Measurements from ENCODE around the gene DHFR.

DHFR gene

DNA sequence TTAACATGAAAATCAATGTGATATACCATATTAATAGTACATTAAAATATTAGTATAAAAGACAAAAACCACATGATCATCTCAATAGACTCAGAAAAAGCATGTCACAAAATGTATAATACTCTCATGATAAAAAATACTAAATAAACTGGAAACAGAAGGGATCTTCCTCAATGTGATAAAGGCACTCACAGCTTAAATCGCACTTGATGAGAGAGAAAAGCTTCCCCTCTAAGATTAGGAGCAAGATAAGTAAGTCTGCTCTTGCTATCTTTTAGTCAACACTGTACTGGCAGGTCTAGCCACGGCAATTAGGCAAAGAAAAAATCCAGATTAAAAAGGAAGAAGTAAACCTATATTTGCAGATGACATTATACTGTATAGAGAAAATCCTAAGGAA is 22.1 kb downstream of the DHFR start:
- H2BK120ac ChIP-seq (ENCODE audit: low read depth, low read length), result no peak overlapping the region
- no peak overlapping the region for H3K23ac ChIP-seq (ENCODE audit: low read depth, low read length, poor library complexity)

DNA sequence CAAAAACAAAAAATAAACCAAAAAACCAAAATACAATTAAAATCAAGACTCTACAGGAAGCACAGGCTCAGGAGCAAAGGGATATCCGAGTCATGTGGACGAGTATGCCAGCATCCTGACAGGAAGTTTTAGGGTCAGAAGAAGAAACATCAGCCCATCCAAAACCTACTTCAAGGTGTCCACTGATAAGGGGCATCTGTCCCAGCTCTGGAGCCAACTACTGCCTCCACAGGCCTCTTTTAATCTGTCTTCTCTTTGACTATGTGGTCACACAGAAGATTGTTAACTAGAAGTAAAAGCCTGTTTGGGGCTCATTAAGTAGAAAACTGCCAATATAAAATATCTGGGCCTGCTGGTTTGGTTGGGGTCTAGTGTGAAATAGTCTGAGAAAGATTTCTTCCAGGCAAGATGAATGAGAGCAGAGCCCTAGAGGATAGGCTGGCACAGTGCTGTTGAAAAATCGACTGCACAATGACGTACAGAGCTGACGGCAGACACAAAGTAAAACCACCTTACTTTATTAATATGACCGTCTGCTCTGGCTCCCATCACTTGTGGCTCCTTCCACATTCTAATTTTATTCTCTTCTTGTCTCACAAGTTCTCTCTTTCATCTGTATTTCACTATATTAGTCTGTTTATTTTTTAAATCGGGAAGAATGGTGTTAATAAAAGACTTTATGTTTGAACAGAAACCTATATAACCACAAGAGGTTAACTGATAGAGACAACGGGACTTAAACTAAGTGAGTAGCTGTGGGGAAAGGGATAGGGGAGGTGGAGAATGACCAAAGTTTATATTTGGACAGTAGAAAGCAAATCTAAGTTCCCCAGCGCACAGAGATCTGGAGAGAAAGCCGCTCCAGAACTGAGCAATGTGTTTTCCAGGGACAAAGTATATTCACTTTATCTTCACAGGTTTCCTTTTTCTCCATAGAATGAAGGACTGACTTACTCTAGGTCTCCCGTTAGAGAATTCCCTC is 23.2 kb downstream of the DHFR start:
- Histone ChIP-seq H3K4me3 (ENCODE audit: low read length in 2 of 2) (no peak overlapping the region), H2AK5ac (ENCODE audit: low read depth, low read length) (no peak overlapping the region), H2BK12ac (ENCODE audit: low read length) (no peak overlapping the region), H2BK120ac (ENCODE audit: low read depth, low read length) (no peak overlapping the region), H2BK15ac (ENCODE audit: low read length) (no peak overlapping the region), H3K18ac (ENCODE audit: low read length) (no peak overlapping the region), H3K9me3 (replicated peaks in 1 of 2; ENCODE audit: control insufficient read depth in 2 of 2, insufficient read depth in 1 of 2, low read depth in 1 of 2, low read length in 2 of 2) (no peaks in the 10 kb centered on the region), H4K8ac (ENCODE audit: low read depth, low read length) (no peak overlapping the region), H2BK5ac (ENCODE audit: low read length) (no peak overlapping the region), H3K14ac (ENCODE audit: low read length) (no peak overlapping the region), H3K4me2 (ENCODE audit: insufficient read depth, low read length, poor library complexity, severe bottlenecking) (no peak overlapping the region), H4K91ac (ENCODE audit: low read depth, low read length, poor library complexity) (no peak overlapping the region), H2AFZ (ENCODE audit: low read length) (no peak overlapping the region), H3K9ac (ENCODE audit: low read depth, low read length, poor library complexity) (no peak overlapping the region), H3K4ac (ENCODE audit: low read length) (no peak overlapping the region), H3K27me3 (ENCODE audit: control insufficient read depth in 3 of 3, insufficient read depth in 3 of 3, low read depth in 1 of 3, low read length in 3 of 3) (no peaks in the 10 kb centered on the region), H3K36me3 (replicated peaks in 1 of 2; ENCODE audit: control insufficient read depth in 2 of 2, insufficient read depth in 2 of 2, low read length in 2 of 2) (peaks cover 13 to 76% of the 10 kb centered on the region in 2 donors), H3K4me1 (ENCODE audit: control insufficient read depth in 2 of 2, insufficient read depth in 1 of 2, low read depth in 1 of 2, low read length in 2 of 2) (no peaks in the 10 kb centered on the region), H3K23ac (ENCODE audit: low read depth, low read length, poor library complexity) (no peak overlapping the region), H3K79me1 (ENCODE audit: low read depth, low read length) (no peaks in the 10 kb centered on the region), H3K27ac (replicated peaks; ENCODE audit: low read length) (no peak overlapping the region)
- WGBS, 2 donors (ENCODE audit: extremely low coverage in 2 of 2, insufficient read length in 2 of 2, insufficient replicate concordance in 1 of 2), result no CpG with 5 or more reads among the region's 11 CpGs
- no peak for DNase-seq (ENCODE audit: low spot score)

More for the DNA sequence above, 22.1 kb downstream of the DHFR start:
- Histone ChIP-seq H3K79me1 (ENCODE audit: low read depth, low read length) (no peaks in the 10 kb centered on the region), H3K4ac (ENCODE audit: low read length) (no peak overlapping the region), H2AFZ (ENCODE audit: low read length) (no peak overlapping the region), H3K4me3 (ENCODE audit: low read length in 2 of 2) (no peak overlapping the region), H2AK5ac (ENCODE audit: low read depth, low read length) (no peak overlapping the region), H3K4me2 (ENCODE audit: insufficient read depth, low read length, poor library complexity, severe bottlenecking) (no peak overlapping the region), H2BK15ac (ENCODE audit: low read length) (no peak overlapping the region), H3K14ac (ENCODE audit: low read length) (no peak overlapping the region), H3K4me1 (ENCODE audit: control insufficient read depth in 2 of 2, insufficient read depth in 1 of 2, low read depth in 1 of 2, low read length in 2 of 2) (no peaks in the 10 kb centered on the region), H3K27ac (replicated peaks; ENCODE audit: low read length) (no peak overlapping the region), H4K91ac (ENCODE audit: low read depth, low read length, poor library complexity) (no peak overlapping the region), H3K36me3 (replicated peaks in 1 of 2; ENCODE audit: control insufficient read depth in 2 of 2, insufficient read depth in 2 of 2, low read length in 2 of 2) (peaks cover 15 to 87% of the 10 kb centered on the region in 2 donors), H4K8ac (ENCODE audit: low read depth, low read length) (no peak overlapping the region), H2BK5ac (ENCODE audit: low read length) (no peak overlapping the region), H2BK12ac (ENCODE audit: low read length) (no peak overlapping the region), H3K18ac (ENCODE audit: low read length) (no peak overlapping the region), H3K27me3 (ENCODE audit: control insufficient read depth in 3 of 3, insufficient read depth in 3 of 3, low read depth in 1 of 3, low read length in 3 of 3) (no peaks in the 10 kb centered on the region), H3K9ac (ENCODE audit: low read depth, low read length, poor library complexity) (no peak overlapping the region), H3K9me3 (replicated peaks in 1 of 2; ENCODE audit: control insufficient read depth in 2 of 2, insufficient read depth in 1 of 2, low read depth in 1 of 2, low read length in 2 of 2) (no peaks in the 10 kb centered on the region)
- DNase-seq (ENCODE audit: low spot score), result no peak
- no CpG with 5 or more reads among the region's 2 CpGs for WGBS, 2 donors (ENCODE audit: extremely low coverage in 2 of 2, insufficient read length in 2 of 2, insufficient replicate concordance in 1 of 2)

DNA sequence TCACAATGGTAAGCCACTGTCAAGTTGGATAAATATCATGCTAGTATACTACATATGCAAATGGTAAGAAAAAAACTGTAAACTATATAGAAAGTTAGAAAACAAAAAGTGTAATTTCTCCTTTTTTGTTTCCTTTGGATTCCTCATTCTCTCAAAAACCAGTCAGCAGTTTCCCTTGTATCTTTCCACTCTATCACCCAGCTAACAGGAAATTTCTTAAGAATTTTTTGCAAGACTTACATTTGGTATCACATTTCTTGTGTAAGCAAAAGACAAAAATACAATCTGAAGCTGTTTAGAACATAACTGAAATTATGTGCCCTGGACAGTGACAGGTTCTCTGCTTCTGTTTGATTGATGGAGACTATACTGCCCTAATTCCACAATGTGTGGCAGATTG is 25.5 kb downstream of the DHFR start:
- no peak overlapping the region for H4K8ac ChIP-seq (ENCODE audit: low read depth, low read length)
- no peak overlapping the region for H3K27ac ChIP-seq (replicated peaks; ENCODE audit: low read length)
- H2BK120ac ChIP-seq (ENCODE audit: low read depth, low read length), result no peak overlapping the region
- no peak overlapping the region for H3K9ac ChIP-seq (ENCODE audit: low read depth, low read length, poor library complexity)
- H3K4me1 ChIP-seq (ENCODE audit: control insufficient read depth in 2 of 2, insufficient read depth in 1 of 2, low read depth in 1 of 2, low read length in 2 of 2), result no peaks in the 10 kb centered on the region
- no peak overlapping the region for H2BK5ac ChIP-seq (ENCODE audit: low read length)
- no peak for DNase-seq (ENCODE audit: low spot score)
- no peak overlapping the region for H2BK12ac ChIP-seq (ENCODE audit: low read length)
- H3K4me2 ChIP-seq (ENCODE audit: insufficient read depth, low read length, poor library complexity, severe bottlenecking), result no peak overlapping the region
- no peak overlapping the region for H3K23ac ChIP-seq (ENCODE audit: low read depth, low read length, poor library complexity)
- H3K14ac ChIP-seq (ENCODE audit: low read length), result no peak overlapping the region
- H4K91ac ChIP-seq (ENCODE audit: low read depth, low read length, poor library complexity), result no peak overlapping the region
- peaks cover 11 to 62% of the 10 kb centered on the region in 2 donors for H3K36me3 ChIP-seq (replicated peaks in 1 of 2; ENCODE audit: control insufficient read depth in 2 of 2, insufficient read depth in 2 of 2, low read length in 2 of 2)
- H3K9me3 ChIP-seq (replicated peaks in 1 of 2; ENCODE audit: control insufficient read depth in 2 of 2, insufficient read depth in 1 of 2, low read depth in 1 of 2, low read length in 2 of 2), result no peaks in the 10 kb centered on the region
- no peak overlapping the region for H3K18ac ChIP-seq (ENCODE audit: low read length)
- no peak overlapping the region for H3K4ac ChIP-seq (ENCODE audit: low read length)
- no peaks in the 10 kb centered on the region for H3K79me1 ChIP-seq (ENCODE audit: low read depth, low read length)
- H2BK15ac ChIP-seq (ENCODE audit: low read length), result no peak overlapping the region
- no peak overlapping the region for H2AFZ ChIP-seq (ENCODE audit: low read length)
- no peak overlapping the region for H3K4me3 ChIP-seq (ENCODE audit: low read length in 2 of 2)
- no peak overlapping the region for H2AK5ac ChIP-seq (ENCODE audit: low read depth, low read length)
- no peaks in the 10 kb centered on the region for H3K27me3 ChIP-seq (ENCODE audit: control insufficient read depth in 3 of 3, insufficient read depth in 3 of 3, low read depth in 1 of 3, low read length in 3 of 3)

DNA sequence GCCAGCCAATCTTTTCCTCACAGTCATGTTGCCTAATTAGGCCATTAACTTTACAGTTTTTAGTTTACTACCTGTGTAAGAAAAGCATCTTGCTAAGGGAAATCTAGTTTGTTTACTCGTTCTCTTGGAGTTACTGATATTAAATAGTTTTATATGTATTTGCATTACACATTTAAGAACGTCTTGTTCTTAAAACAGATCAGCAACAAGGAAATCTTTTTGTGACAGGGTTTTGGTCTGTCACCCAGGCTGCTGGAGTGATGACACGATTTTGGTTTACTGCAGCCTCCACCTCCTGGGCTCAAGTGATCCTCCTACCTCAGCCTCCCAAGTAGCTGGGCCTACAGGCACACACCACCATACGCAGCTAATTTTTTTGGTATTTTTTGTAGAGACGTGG is 29.6 kb downstream of the DHFR start:
- H3K14ac ChIP-seq (ENCODE audit: low read length), result no peak overlapping the region
- H2BK5ac ChIP-seq (ENCODE audit: low read length), result no peak overlapping the region
- H3K36me3 ChIP-seq (replicated peaks in 1 of 2; ENCODE audit: control insufficient read depth in 2 of 2, insufficient read depth in 2 of 2, low read length in 2 of 2), result peaks cover 5 to 26% of the 10 kb centered on the region in 2 donors
- no peak overlapping the region for H3K23ac ChIP-seq (ENCODE audit: low read depth, low read length, poor library complexity)
- H3K4me1 ChIP-seq (ENCODE audit: control insufficient read depth in 2 of 2, insufficient read depth in 1 of 2, low read depth in 1 of 2, low read length in 2 of 2), result peaks cover 0 to 5% of the 10 kb centered on the region in 2 donors
- no peak overlapping the region for H2BK15ac ChIP-seq (ENCODE audit: low read length)
- H4K91ac ChIP-seq (ENCODE audit: low read depth, low read length, poor library complexity), result no peak overlapping the region
- H2BK12ac ChIP-seq (ENCODE audit: low read length), result no peak overlapping the region
- H2AK5ac ChIP-seq (ENCODE audit: low read depth, low read length), result no peak overlapping the region
- no peak overlapping the region for H3K4me3 ChIP-seq (ENCODE audit: low read length in 2 of 2)
- WGBS, 2 donors (ENCODE audit: extremely low coverage in 2 of 2, insufficient read length in 2 of 2, insufficient replicate concordance in 1 of 2), result no CpG with 5 or more reads among the region's 5 CpGs
- no peak overlapping the region for H3K18ac ChIP-seq (ENCODE audit: low read length)
- DNase-seq (ENCODE audit: low spot score), result no peak
- H3K9ac ChIP-seq (ENCODE audit: low read depth, low read length, poor library complexity), result no peak overlapping the region
- H3K27ac ChIP-seq (replicated peaks; ENCODE audit: low read length), result no peak overlapping the region
- H3K9me3 ChIP-seq (replicated peaks in 1 of 2; ENCODE audit: control insufficient read depth in 2 of 2, insufficient read depth in 1 of 2, low read depth in 1 of 2, low read length in 2 of 2), result no peaks in the 10 kb centered on the region
- H3K4ac ChIP-seq (ENCODE audit: low read length), result no peak overlapping the region
- H3K79me1 ChIP-seq (ENCODE audit: low read depth, low read length), result no peaks in the 10 kb centered on the region
- no peaks in the 10 kb centered on the region for H3K27me3 ChIP-seq (ENCODE audit: control insufficient read depth in 3 of 3, insufficient read depth in 3 of 3, low read depth in 1 of 3, low read length in 3 of 3)
- no peak overlapping the region for H3K4me2 ChIP-seq (ENCODE audit: insufficient read depth, low read length, poor library complexity, severe bottlenecking)
- no peak overlapping the region for H2BK120ac ChIP-seq (ENCODE audit: low read depth, low read length)
- no peak overlapping the region for H2AFZ ChIP-seq (ENCODE audit: low read length)
- no peak overlapping the region for H4K8ac ChIP-seq (ENCODE audit: low read depth, low read length)

All from neuronal stem cell (in vitro differentiated cells).